Measurements from ENCODE around the gene PRRT1. TPM values are rescaled to one million over a fixed set of nuclear protein-coding genes. Genes with fewer than 3 reads are reported as not detected.

PRRT1 gene
- total and polyA plus RNA-seq, 2 of the 4 experiments (the other 2 are of a cell fraction) = 0.99 TPM; not detected in 1

DNA sequence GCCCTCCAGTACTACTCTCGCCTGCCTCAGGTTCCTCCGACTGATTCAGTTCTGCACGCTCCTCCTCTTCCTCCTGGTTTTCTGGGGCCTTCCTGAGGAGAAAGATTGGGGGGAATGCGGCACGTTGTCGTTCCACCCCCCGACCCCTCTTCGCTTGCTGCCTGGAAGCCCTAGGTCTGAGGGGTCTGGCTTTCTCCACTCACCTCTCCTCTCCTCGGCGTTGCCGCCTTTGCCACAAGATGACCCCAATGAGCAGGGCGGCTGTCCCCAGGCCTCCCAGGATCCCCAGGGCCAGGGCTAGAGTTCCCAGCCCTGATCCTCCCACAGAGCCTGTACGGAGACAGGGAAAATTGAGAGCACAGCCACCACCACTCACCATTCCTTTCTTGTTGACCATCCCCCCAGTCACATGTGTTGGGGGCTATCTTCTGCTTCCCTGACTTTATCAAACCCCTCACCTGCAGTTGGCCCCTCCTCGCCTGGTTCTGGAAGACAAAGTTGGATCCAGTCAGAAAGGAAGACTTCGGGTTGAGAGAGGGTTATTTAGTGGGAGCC, 29.5 kb upstream of the PRRT1 start:
- Histone ChIP-seq H3K79me1 (ENCODE audit: low read depth in 1 of 2, low read length in 2 of 2) (peaks cover 8 to 36% of the 10 kb centered on the region in 2 experiments), H3K18ac (ENCODE audit: low read depth, low read length) (no peak overlapping the region), H3K23ac (ENCODE audit: low read depth, low read length) (no peak overlapping the region), H3K4ac (ENCODE audit: low read depth, low read length) (no peak overlapping the region), H3K36me3 (ENCODE audit: control insufficient read depth, insufficient read depth, low read length) (peaks cover 21% of the 10 kb centered on the region; the same call in 1 of the 2 replicates), H4K8ac (ENCODE audit: low read depth in 2 of 2, low read length in 2 of 2) (no peak overlapping the region), H3K14ac (replicated peaks; ENCODE audit: low read depth, low read length) (no peak overlapping the region), H4K91ac (ENCODE audit: insufficient read depth, low read depth, low read length) (no peak overlapping the region), H2AK9ac (replicated peaks; ENCODE audit: low read depth, low read length, poor library complexity) (no peak overlapping the region), H3K9me3 (ENCODE audit: control insufficient read depth, insufficient read depth, low read length) (no peaks in the 10 kb centered on the region), H3K9ac (ENCODE audit: low read depth, low read length) (no peak overlapping the region), H3K27ac (ENCODE audit: insufficient read depth, low read length) (no peak overlapping the region), H2BK5ac (ENCODE audit: low read depth, low read length, poor library complexity, severe bottlenecking) (no peak overlapping the region), H2BK20ac (ENCODE audit: low read depth, low read length) (no peak overlapping the region), H3K4me2 (ENCODE audit: low read depth, low read length) (no peak overlapping the region), H4K5ac (ENCODE audit: low read depth, low read length) (no peak overlapping the region), H3K4me3 (ENCODE audit: insufficient read depth, low read depth, low read length) (no peak overlapping the region), H2BK15ac (ENCODE audit: low read depth, low read length) (no peak overlapping the region), H4K20me1 (ENCODE audit: insufficient read depth, low read length) (peaks cover 3% of the 10 kb centered on the region; the same call in 1 of the 2 replicates), H3K9me1 (ENCODE audit: insufficient read depth, low read length) (peaks cover 15% of the 10 kb centered on the region), H3K4me1 (ENCODE audit: control insufficient read depth, insufficient read depth, low read length) (peaks cover 4% of the 10 kb centered on the region), H2BK120ac (ENCODE audit: low read depth, low read length) (no peak overlapping the region), H2AK5ac (ENCODE audit: low read depth, low read length) (no peak overlapping the region), H3K27me3 (ENCODE audit: control insufficient read depth, insufficient read depth, low read length) (no peaks in the 10 kb centered on the region), H2AFZ (replicated peaks; ENCODE audit: low read length, poor library complexity) (no peak overlapping the region), H3K56ac (ENCODE audit: extremely low read depth, insufficient read depth, low read length) (no peak overlapping the region)
- TF ChIP-seq FOS (IDR thresholded peaks at IDR 0.05; ENCODE audit: low read depth, low read length) (no peak), RFX5 (IDR thresholded peaks at IDR 0.05; ENCODE audit: low read depth, low read length) (no peak), SMC3 (IDR thresholded peaks at IDR 0.05; ENCODE audit: low read depth, low read length) (no peak), MAZ (IDR thresholded peaks at IDR 0.05; ENCODE audit: borderline replicate concordance, low read depth, low read length) (no peak), RCOR1 (IDR thresholded peaks at IDR 0.05; ENCODE audit: insufficient replicate concordance, low read length) (no peak), CHD1 (IDR thresholded peaks at IDR 0.05; ENCODE audit: low read depth, low read length) (no peak), MAFK (IDR thresholded peaks at IDR 0.05; ENCODE audit: low read depth, low read length) (no peak), CEBPB (IDR thresholded peaks at IDR 0.05; ENCODE audit: low read depth, low read length) (no peak), NFE2L2 (IDR thresholded peaks at IDR 0.05; ENCODE audit: low read depth, low read length) (no peak), MXI1 (IDR thresholded peaks at IDR 0.05; ENCODE audit: borderline replicate concordance, low read depth, low read length) (no peak), BHLHE40 (IDR thresholded peaks at IDR 0.05; ENCODE audit: low read depth, low read length) (no peak), POLR2A (IDR thresholded peaks at IDR 0.05; ENCODE audit: low read depth, low read length) (no peak), RAD21 (IDR thresholded peaks at IDR 0.05; ENCODE audit: low read length) (no peak)
- TF ChIP-seq, protein P1, sequence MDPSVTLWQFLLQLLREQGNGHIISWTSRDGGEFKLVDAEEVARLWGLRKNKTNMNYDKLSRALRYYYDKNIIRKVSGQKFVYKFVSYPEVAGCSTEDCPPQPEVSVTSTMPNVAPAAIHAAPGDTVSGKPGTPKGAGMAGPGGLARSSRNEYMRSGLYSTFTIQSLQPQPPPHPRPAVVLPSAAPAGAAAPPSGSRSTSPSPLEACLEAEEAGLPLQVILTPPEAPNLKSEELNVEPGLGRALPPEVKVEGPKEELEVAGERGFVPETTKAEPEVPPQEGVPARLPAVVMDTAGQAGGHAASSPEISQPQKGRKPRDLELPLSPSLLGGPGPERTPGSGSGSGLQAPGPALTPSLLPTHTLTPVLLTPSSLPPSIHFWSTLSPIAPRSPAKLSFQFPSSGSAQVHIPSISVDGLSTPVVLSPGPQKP (IDR thresholded peaks at IDR 0.05; ENCODE audit: borderline replicate concordance, low read depth, low read length) = no peak
- TF ChIP-seq, protein P2, sequence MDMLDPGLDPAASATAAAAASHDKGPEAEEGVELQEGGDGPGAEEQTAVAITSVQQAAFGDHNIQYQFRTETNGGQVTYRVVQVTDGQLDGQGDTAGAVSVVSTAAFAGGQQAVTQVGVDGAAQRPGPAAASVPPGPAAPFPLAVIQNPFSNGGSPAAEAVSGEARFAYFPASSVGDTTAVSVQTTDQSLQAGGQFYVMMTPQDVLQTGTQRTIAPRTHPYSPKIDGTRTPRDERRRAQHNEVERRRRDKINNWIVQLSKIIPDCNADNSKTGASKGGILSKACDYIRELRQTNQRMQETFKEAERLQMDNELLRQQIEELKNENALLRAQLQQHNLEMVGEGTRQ (IDR thresholded peaks at IDR 0.05; ENCODE audit: low read depth, low read length) = no peak
- TF ChIP-seq, protein P3, sequence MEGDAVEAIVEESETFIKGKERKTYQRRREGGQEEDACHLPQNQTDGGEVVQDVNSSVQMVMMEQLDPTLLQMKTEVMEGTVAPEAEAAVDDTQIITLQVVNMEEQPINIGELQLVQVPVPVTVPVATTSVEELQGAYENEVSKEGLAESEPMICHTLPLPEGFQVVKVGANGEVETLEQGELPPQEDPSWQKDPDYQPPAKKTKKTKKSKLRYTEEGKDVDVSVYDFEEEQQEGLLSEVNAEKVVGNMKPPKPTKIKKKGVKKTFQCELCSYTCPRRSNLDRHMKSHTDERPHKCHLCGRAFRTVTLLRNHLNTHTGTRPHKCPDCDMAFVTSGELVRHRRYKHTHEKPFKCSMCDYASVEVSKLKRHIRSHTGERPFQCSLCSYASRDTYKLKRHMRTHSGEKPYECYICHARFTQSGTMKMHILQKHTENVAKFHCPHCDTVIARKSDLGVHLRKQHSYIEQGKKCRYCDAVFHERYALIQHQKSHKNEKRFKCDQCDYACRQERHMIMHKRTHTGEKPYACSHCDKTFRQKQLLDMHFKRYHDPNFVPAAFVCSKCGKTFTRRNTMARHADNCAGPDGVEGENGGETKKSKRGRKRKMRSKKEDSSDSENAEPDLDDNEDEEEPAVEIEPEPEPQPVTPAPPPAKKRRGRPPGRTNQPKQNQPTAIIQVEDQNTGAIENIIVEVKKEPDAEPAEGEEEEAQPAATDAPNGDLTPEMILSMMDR (conservative IDR thresholded peaks at IDR 0.05; ENCODE audit: low read depth, low read length) = no peak
- POLR2A ChIA-PET (ENCODE audit: unreplicated experiment) = interaction anchor here (0.6 kb wide), 1 partner anchor 790 kb away, joined by 9 read pairs; no protein-coding TSS in a partner anchor
- CTCF ChIA-PET = no interaction called here
- DNase-seq (no peak), ATAC-seq (ENCODE audit: low read depth) (no peak)
- dilution Hi-C loops (cut with HindIII; ENCODE audit: low sequenced_read_pairs, unreplicated experiment) (no loop called here), intact Hi-C loops (cut with micrococcal nuclease) (no loop called here), in situ Hi-C loops (cut with MboI; ENCODE audit: low sequenced_read_pairs) (loop anchor here (25.0 kb wide), 1 partner anchor 781 kb away; the partner anchor contains the start of genes BRD2 and HLA-DMA)
- no CpG with 5 or more reads among the region's 15 CpGs for WGBS, 2 experiments (ENCODE audit: extremely low coverage in 2 of 2, insufficient read length in 1 of 2)
- BruUV-seq (replicated peaks) = no TSS peak

Measured in IMR-90 (cell line).